Mucosa of stomach (tissue), 1 donor: ENCODE data around the gene KDM4F.
"Not testable (repeated sequence)": the region's sequence is repeated elsewhere in the genome, so short reads cannot be mapped to it uniquely, and the experiment has no call there.

Experiments used
- H3K27me3 ChIP-seq: one replicate; pipeline ENCODE4 v1.7.0; 2013; ENCODE audit warnings: mild to moderate bottlenecking, low read length; ENCODE audit not compliant: control insufficient read depth, insufficient read depth
- H3K36me3 ChIP-seq: one replicate; pipeline ENCODE4 v1.7.0; 2013; ENCODE audit warnings: low read length; ENCODE audit not compliant: control insufficient read depth, insufficient read depth
- H3K4me1 ChIP-seq: one replicate; pipeline ENCODE4 v1.7.0; 2013; ENCODE audit warnings: mild to moderate bottlenecking, low read length; ENCODE audit not compliant: control insufficient read depth, insufficient read depth
- H3K4me3 ChIP-seq: one replicate; pipeline ENCODE4 v1.7.0; 2013; ENCODE audit warnings: low read length
- H3K9ac ChIP-seq: one replicate; pipeline ENCODE4 v1.7.0; 2013; ENCODE audit warnings: mild to moderate bottlenecking, low read length, moderate library complexity
- H3K9me3 ChIP-seq: one replicate; pipeline ENCODE4 v1.7.0; 2013; ENCODE audit warnings: mild to moderate bottlenecking, low read length, moderate library complexity; ENCODE audit not compliant: control insufficient read depth
- donor health status: Pancreatic carcinoma.

KDM4F gene

DNA sequence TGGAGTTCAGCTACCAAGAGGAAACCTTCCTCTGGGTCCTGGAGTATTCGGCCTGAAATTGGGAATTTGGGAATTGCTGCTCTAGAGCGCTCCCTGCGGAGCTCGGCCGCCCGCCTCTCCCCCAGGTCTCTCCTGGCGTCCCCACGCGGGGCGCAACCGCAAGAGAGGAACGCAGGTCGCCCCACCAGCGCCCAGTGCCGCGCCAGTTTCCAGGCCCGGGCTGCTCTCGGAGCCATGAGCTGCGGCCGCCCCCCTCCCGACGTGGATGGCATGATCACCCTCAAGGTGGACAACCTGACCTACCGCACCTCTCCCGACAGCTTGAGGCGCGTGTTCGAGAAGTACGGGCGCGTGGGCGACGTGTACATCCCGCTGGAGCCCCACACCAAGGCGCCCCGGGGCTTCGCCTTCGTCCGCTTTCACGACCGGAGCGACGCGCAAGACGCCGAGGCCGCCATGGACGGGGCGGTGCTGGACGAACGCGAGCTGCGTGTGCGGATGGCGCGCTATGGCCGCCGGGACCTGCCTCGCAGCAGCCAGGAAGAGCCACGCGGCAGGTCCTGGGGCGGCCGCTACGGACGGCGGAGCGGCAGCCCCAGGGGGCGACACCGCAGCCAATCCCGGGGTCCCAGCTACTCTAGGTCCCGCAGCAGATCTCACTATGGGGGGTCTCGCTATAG is 11.7 kb upstream of the KDM4F start:
- H3K27me3 ChIP-seq: peaks cover 12% of the 10 kb centered on the region
- H3K9ac ChIP-seq, H3K9me3 ChIP-seq, H3K36me3 ChIP-seq, H3K4me1 ChIP-seq, H3K4me3 ChIP-seq: not testable (repeated sequence)

DNA sequence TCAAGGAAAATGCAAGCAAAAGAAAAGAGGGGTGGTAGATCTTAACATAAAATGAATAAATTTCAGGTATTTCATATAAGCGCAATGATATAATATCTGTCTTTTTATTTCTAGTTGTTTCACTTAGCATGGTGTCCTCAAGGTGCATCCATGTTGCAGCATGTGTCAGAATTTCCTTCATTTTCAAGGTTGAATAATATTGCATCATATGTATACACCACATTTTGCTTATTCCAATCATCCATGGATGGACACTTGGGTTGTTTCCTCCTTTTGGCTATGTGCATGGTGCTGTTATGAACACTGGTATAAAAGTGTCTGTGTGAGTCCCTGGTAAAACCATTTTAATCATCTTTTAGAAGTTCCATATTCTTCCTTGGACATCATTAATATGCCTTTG is 7.0 kb upstream of the KDM4F start:
- H3K9ac ChIP-seq: no peak overlapping the region
- H3K9me3 ChIP-seq: no peaks in the 10 kb centered on the region
- no peaks in the 10 kb centered on the region for H3K4me1 ChIP-seq
- H3K4me3 ChIP-seq: no peak overlapping the region
- no peaks in the 10 kb centered on the region for H3K36me3 ChIP-seq
- H3K27me3 ChIP-seq: peaks cover 5% of the 10 kb centered on the region

DNA sequence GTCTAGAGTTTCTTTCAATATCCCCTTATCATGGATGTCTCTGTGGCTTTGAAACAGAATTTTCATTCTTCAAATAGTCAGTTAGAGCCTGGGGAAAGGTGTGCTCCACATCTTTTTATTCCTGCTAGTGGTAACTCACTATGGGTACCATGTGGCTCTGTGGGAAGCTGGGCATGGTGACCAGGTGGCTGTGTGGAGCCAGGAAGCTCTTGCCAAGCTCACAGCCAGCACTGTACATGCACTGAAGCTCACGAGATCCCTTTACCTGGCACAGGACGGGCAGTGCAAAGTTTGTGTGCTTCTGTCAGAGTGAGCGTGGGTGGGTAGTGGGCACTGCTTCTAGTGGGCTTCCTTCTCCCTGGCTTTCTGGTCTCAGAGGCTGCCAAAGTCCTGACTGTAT is 6.3 kb upstream of the KDM4F start:
- no peak overlapping the region for H3K4me3 ChIP-seq
- peaks cover 3% of the 10 kb centered on the region for H3K27me3 ChIP-seq
- no peak overlapping the region for H3K9ac ChIP-seq
- no peaks in the 10 kb centered on the region for H3K36me3 ChIP-seq
- no peaks in the 10 kb centered on the region for H3K4me1 ChIP-seq
- no peaks in the 10 kb centered on the region for H3K9me3 ChIP-seq

DNA sequence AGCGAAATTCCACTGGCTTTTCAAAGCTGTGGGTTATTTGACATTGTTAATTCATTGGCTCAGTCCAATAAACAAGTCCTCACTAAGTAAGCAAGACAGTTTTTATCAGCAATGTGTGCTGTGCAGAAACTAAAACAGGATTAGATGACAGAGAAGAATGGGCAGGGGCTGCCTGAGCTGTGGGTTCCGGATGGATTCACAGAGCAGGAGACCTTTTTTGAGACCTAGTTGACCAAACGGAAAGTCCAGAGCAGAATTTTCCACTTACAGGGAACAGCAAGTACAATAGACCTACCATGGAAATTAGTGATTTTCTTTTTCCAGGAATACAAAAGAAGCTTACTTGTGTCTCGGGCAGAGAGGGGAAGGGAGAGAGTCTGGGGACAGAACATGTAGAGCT is 5.2 kb upstream of the KDM4F start:
- no peaks in the 10 kb centered on the region for H3K36me3 ChIP-seq
- no peaks in the 10 kb centered on the region for H3K27me3 ChIP-seq
- H3K9me3 ChIP-seq: no peaks in the 10 kb centered on the region
- no peak overlapping the region for H3K9ac ChIP-seq
- no peak overlapping the region for H3K4me3 ChIP-seq
- no peaks in the 10 kb centered on the region for H3K4me1 ChIP-seq

DNA sequence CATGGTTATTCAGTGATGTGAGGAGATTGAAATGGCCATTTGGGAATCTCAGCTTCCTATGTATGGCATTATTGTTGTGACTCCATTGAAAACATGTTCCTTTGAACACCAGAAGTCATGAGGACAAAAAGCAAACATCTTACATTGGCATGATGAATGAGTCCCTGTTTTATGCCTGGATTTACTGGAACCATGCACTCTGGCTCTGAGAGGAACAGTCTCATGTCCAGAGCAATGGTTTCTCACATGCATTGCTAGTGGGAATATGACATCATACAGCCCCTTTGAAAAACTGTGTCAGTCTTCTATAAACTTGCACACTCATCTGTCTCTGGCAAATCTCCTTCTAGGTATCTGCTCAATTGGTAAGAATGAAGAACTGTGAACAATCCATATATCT is 3.4 kb upstream of the KDM4F start:
- Histone ChIP-seq H3K4me3 (no peak overlapping the region), H3K36me3 (no peaks in the 10 kb centered on the region), H3K27me3 (no peaks in the 10 kb centered on the region), H3K9ac (no peak overlapping the region), H3K4me1 (no peaks in the 10 kb centered on the region), H3K9me3 (no peaks in the 10 kb centered on the region)

DNA sequence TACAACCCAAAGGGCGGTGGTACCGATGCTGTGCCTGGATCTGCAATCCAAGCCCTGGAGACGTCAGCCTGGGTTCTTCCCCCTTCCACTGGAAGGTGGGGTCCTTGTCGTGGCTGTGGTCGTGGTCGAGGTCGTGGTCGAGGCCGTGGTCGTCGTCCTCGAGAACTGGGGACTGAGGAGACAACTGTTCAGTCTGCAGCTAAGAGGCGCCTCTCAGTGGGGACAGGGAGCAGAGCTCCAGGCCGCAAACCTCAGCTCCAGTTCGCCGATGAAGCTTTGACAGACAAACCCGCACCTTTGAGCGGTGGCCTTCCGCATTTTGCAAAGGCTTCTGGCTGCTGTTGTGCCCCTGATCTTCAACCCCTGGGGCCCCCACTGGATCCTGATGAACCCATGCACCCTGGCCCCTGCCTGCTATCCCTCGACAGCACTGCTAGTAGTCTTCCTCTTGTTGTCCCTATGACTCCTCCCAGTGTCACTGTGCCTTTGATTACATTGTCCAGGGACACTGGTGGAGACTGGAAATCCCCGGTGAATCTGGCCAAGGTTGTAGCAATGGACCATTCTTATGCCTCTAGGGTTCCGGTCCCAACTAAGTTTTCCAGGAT is 1.5 kb downstream of the KDM4F start:
- no peak overlapping the region for H3K4me3 ChIP-seq
- H3K9ac ChIP-seq: no peak overlapping the region
- no peaks in the 10 kb centered on the region for H3K4me1 ChIP-seq
- H3K9me3 ChIP-seq: no peaks in the 10 kb centered on the region
- H3K36me3 ChIP-seq: no peaks in the 10 kb centered on the region
- no peaks in the 10 kb centered on the region for H3K27me3 ChIP-seq

DNA sequence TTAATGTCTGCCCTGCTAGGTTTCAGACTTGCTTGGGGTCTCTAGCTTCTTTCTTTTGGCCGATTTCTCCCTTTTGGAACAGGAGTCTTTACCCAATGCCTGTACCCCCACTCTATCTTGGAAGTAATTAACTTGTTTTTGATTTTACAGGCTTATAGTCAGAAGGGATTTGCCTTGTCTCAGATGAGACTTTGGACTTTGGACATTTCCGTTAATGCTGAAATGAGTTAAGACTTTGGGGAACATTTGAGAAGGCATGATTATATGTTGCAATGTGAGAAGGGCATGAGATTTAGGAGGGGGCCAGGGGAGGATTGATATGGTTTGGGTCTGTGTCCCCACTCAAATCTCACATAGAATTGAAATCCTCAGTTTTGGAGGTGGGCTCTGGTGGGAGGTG is 5.1 kb downstream of the KDM4F start:
- Histone ChIP-seq H3K4me1 (no peaks in the 10 kb centered on the region), H3K36me3 (no peaks in the 10 kb centered on the region), H3K9ac (no peak overlapping the region), H3K4me3 (no peak overlapping the region), H3K9me3 (no peaks in the 10 kb centered on the region), H3K27me3 (no peaks in the 10 kb centered on the region)

DNA sequence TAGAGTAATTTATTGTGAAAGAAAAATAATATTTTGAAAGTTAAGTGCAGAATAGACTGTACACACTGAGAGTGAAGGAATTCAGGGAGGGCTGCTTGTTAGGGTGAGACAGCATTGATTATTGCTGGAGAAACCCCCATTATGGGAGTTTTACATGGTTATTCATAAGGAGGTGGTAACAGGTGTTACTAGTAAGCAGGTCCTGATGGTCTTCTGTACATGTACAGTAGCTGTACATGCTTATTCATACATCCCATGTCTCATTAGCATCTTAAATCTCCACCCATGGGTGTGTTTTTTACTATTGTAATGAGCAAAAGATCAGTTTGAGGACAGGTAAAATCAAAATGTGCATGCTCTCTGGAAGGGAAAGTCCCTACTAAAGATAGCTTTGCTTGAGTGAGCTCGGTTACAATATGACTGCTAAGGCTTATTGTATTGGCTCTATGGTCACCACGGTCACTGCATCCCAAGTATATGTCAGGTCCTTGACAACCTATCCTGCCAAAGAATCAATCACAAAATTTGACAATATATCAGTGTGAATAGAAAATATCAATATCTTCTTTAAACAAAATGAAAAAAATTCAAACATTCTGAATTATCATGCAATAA is 6.2 kb downstream of the KDM4F start:
- Histone ChIP-seq H3K36me3 (no peaks in the 10 kb centered on the region), H3K27me3 (no peaks in the 10 kb centered on the region), H3K4me1 (no peaks in the 10 kb centered on the region), H3K4me3 (no peak overlapping the region), H3K9me3 (no peaks in the 10 kb centered on the region), H3K9ac (no peak overlapping the region)

DNA sequence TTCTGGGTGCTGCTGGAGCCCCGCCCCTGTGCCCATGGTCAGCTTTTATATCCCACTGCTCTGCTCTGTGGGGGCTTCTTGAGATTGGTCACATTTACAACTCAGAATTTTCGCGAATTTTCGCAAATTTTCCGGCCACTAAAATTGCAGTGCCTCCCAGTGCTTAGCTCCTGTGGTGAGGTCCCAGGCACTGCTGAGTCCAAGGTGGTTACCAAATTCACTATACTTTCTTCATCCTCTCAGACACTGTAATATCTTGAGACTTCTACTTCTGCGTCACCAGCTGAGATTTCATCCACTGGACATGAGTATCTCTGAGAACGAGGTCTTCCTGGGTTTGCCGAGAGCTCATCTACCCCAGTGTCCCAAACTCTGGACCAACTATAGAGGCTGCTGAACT is 8.7 kb downstream of the KDM4F start:
- no peaks in the 10 kb centered on the region for H3K4me1 ChIP-seq
- no peaks in the 10 kb centered on the region for H3K27me3 ChIP-seq
- H3K4me3 ChIP-seq: no peak overlapping the region
- H3K9me3 ChIP-seq: no peaks in the 10 kb centered on the region
- H3K36me3 ChIP-seq: no peaks in the 10 kb centered on the region
- no peak overlapping the region for H3K9ac ChIP-seq

DNA sequence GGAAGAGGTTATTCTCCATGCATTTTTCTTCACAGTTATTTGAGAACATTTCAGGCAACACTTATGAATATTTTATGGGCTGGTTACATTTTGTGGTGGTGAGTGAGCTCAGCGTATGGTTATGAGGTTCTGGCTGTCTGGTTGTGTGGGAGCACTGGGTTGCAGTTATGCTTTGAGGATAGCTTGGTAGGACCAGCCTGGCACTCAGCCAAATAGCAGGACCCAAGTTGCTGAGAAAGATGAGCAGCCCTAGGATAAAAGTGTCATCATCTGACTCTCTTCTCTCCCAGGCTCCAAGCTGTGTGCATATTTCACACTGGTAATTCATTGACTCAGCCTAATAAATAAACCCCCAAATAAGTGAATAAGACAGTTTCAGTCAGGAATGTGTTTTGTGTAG is 9.4 kb downstream of the KDM4F start:
- Histone ChIP-seq H3K36me3 (no peaks in the 10 kb centered on the region), H3K9me3 (no peaks in the 10 kb centered on the region), H3K4me3 (no peak overlapping the region), H3K27me3 (no peaks in the 10 kb centered on the region), H3K4me1 (no peaks in the 10 kb centered on the region), H3K9ac (no peak overlapping the region)

DNA sequence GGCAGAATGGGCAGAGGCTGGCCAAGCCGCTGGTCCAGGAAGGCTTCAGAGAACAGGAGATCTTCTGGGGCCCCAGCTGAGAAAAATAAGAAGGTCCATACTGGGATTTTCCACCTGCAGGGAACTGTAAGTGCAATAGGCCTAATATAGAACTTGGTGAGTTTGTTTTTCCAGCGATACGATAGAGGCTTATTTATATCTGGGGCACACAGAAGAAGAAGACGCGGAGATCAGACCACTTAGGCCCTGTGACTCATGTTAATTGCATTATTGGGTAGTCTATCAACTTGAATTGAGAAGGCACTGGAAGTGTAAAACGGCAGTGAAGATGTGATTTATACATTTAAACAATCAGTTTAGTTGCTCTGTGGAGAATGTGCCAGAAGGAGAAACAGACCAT is 9.8 kb downstream of the KDM4F start:
- no peaks in the 10 kb centered on the region for H3K27me3 ChIP-seq
- no peaks in the 10 kb centered on the region for H3K4me1 ChIP-seq
- H3K36me3 ChIP-seq: no peaks in the 10 kb centered on the region
- no peaks in the 10 kb centered on the region for H3K9me3 ChIP-seq
- H3K9ac ChIP-seq: no peak overlapping the region
- H3K4me3 ChIP-seq: no peak overlapping the region

DNA sequence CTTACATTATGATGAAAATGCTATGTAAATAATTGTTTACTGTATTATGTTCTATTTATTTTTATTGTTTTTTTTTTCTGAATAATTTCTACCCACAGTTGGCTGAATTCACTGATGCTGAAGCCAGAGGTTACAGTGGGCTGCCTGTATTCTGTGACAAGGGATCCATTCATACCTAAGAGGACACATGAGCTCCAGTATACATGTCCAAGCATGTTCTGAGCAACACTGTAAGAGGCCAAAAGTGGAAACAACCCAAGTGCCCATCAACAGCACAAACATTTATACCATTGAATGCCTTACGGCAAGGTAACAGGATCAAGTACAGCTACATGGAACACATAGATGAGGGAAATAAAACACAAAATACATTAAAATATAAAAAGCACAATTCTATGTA is 16.1 kb downstream of the KDM4F start:
- H3K36me3 ChIP-seq: no peaks in the 10 kb centered on the region
- no peaks in the 10 kb centered on the region for H3K27me3 ChIP-seq
- H3K9me3 ChIP-seq: no peaks in the 10 kb centered on the region
- H3K4me3 ChIP-seq: no peak overlapping the region
- peaks cover 9% of the 10 kb centered on the region for H3K4me1 ChIP-seq
- no peak overlapping the region for H3K9ac ChIP-seq
